Fibroblast of skin of right biceps (primary cell): Measurements from ENCODE around the gene RPTOR.

Experiments used
- DNase-seq: peaks from one replicate; pipeline ENCODE4 v3.0.0-alpha.2; 2013

Gene RPTOR

DNA sequence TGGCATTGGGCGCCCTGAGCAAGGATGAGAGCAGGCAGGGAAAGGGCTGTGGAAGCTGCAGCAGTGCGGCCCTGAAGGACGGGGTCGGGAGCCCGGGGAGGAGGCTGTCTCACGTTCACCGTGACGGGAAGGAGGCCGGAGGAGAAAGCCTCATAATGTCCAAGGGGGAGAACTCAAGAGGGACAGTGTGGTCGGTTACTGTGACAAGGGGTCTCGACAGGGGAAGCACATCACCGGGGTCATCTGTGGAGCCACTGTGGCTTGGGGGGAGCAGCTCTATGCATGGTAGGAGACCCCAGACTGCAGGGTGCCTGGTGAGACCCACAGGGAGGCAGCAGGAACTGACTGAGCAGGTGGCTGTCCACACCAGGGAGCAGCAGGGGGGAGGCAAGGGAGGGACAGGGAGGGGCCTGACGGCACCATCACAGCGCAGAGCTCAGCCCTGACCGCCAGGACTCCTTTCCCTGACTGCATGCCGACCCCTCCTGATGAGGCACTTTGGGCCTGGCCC, 292.4 kb downstream of the RPTOR start:
- DNase-seq: no peak

GRCh38 chr17:80837711-80838110, 293.1 kb downstream of the RPTOR start:
- no peak for DNase-seq

DNA sequence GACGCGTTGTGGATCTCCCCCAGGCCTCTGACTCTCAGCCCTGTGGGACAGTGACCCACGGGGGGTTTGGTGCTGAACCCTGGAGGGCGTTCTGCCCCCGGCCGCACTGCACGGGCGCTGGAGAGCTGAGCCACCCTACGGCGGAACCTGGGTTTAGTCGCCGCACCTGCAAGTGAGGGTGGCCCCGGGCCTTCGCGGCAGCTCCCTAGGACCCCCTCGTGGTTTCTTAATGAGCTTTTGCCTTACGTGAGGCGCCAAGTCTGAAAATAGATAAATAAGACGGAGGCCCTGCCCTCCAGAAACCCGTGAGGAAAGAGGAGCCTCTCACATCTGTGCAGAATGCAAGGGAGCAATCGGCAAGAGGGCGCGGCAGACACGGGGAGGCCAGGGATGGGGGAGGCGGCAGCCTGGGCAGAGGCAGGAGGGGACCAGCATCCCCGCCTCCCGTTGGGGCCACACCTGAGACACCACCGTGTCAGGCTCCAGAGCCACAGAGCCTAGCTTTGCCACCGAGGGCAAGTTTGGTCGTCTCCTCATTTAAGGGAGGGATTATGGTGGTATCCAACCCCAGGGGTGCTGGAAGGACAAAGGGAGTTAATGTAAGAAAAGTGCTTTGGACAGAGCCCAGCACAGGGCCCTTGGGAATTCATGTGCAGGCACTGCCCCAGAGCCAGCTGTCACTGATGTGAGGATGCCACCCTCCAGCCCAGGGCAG, 293.8 kb downstream of the RPTOR start:
- no peak for DNase-seq

- no peak for DNase-seq
These were observed 294.3 kb downstream of the RPTOR start for GRCh38 chr17:80839026-80839345.

- no peak for DNase-seq
These were observed 294.9 kb downstream of the RPTOR start for GRCh38 chr17:80839511-80839941.

DNA sequence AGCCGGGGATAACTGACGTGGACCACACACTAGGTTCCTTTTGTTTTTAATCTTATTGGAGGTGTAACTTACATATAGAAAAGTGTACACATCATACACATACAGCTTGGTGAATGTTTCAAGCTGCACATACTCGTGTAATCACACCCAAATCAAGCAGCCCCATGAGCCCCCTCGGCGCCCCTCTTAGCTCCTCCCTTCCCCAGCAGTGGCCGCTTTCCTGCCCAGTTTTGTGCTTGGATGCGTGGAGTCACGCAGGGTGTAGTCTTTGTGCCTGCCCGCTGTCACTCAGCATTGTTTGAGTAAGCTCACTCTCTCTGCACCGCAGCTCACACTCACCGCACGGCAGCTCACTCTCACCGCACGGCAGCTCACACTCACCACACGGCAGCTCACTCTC, 295.3 kb downstream of the RPTOR start:
- DNase-seq: no peak

GRCh38 chr17:80842456-80843013, 297.9 kb downstream of the RPTOR start:
- no peak for DNase-seq

DNA sequence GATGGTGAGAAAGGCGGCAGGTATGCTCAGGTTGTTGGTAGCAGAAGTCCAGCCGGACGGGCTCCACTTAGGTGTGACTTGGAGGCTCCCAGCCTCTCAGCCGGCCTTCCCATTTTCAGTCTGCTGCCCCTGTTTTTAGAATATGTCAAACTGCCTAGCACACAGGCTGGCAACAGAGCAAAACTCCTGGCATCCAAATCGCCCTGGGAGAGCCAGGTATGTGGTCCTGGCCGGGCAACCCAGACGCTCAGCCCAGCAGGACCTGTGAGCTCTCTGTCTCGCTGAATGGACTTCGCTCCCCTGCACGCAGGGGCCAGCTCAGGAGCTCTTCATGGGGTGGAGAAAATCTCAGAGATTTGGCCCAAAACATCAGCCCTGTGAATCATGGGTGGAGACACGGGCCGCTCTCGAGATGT, 299.1 kb downstream of the RPTOR start:
- DNase-seq: no peak

DNA sequence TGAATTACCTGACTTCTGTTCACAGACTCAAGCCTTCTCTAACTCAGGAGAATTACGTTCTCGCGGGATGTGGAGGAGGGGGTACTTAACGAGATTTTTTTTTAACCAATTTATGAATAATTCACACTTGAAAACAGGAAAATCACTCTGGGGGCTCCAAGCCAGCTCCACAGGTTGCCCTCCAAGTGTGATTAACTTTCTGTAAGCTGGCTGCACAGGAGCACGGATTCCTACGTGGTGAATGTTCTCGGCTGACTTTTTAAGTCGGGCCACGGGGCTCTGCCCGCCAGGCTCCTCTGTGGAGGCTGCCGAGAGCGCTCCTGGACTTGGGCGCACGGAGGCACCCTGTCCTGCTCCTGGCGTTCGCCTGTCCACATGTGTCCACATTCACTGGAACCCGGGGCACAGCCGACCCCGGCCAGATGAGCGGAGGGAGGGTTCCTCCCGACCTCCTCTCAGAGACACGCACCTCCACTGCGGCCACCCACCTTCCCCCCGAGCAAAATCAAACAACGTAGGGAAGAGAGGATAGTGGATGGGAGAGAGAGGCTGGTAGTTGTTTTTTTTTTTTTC, 299.9 kb downstream of the RPTOR start:
- no peak for DNase-seq

DNA sequence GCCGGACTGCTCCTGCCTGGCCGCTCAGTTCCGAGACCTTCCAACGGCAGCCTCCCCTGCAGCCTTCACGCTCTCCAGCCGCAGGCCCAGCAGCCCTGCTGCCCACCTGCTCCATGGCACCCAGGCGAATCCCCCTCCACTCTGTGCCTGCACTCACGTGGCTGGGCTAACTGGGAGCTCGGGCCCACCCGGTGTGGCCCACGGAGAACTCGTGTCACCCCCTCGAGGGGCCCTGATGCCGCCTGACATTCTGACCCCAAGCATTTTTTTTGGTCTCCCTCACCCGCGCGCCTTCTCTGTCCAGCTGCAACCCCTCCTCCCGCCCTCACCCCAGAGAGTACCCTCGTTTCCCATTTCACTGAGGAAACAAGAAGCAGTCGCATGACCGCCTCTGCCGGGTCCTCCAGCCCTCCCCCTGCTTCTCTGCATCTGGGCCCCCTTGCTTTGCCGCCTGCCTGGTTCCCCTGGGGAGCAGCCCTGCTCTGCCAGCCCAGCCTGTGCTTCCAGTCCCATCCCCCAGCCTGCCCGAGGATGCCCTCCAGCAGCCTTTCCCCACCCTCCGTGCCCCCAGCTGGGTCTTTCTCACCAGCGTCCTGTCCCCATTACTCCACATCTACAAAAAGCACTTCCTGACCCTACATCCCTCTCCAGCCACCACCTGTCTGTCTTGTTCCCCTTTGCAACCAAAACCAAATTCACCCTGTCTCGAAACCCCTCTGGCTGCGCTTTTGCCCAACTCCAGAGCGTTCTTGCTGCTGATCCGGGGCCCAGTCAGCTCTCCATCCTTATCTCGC, 300.6 kb downstream of the RPTOR start:
- DNase-seq: no peak

- DNase-seq: no peak
These were observed 301.4 kb downstream of the RPTOR start for GRCh38 chr17:80845863-80846671.

GRCh38 chr17:80846932-80847331, 302.3 kb downstream of the RPTOR start:
- DNase-seq: no peak

- no peak for DNase-seq
These were observed 303.0 kb downstream of the RPTOR start for GRCh38 chr17:80847496-80848230.

- DNase-seq: no peak
These were observed 303.9 kb downstream of the RPTOR start for GRCh38 chr17:80848449-80849102.

GRCh38 chr17:80849119-80849518, 304.5 kb downstream of the RPTOR start:
- DNase-seq: no peak

GRCh38 chr17:80850109-80850508, 305.5 kb downstream of the RPTOR start:
- no peak for DNase-seq

GRCh38 chr17:80850817-80851216, 306.2 kb downstream of the RPTOR start:
- DNase-seq: peak; percentile 21

DNA sequence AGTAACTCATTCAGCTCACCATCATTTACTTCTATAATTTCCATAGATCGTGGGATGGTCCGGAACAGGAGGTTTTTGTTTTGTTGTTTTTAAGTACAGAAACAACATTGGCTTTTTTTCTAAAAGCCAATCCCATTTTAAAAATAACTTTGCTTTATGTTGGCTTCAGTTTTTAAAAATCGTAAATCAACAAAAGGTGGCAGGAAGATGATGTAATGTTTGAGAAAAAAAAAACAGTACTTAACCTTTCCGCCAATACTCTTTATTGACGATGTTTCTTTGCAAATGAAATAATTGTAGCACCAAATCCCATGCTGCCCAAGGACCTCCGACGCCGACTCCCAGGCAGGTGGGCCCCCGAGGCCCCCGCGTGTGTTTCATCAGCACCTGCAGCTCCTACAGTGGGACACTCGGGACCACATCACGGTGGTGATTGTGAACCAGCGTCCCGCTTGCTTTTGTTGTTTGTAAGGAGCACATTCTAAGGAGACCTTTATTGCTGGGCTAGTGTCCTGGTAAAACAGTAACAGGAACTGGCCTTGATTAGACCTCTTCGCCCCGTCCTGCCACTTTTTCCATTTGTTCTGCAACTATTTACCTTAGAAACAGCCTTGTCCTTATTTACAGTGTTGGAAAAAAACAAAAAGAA, 306.8 kb downstream of the RPTOR start:
- DNase-seq: no peak

GRCh38 chr17:80852476-80853015, 307.9 kb downstream of the RPTOR start:
- DNase-seq: no peak

- no peak for DNase-seq
These were observed 308.4 kb downstream of the RPTOR start for GRCh38 chr17:80853076-80853475.

DNA sequence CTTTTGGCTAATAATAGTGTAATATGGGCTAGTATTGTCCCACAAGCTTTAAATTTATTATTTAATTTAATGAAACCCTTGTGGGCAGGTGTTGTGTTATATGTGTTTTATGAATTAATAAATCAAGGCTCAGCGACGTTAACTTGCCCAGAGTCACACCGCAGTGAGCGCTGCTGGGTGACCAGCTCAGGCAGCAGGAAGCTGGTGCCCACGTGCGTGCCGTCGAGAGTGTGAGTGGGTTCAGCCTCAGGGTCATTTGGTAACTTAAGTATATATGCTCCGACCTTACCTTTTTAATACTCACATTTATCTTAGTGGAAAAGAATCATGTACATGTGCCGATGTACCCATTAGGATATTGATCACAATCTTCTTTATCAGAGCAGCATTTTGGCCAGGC, 309.6 kb downstream of the RPTOR start:
- no peak for DNase-seq
